Osteoblast (primary cell): Measurements from ENCODE around the gene MAEL. TPM values are rescaled to one million over a fixed set of nuclear protein-coding genes. Genes with fewer than 3 reads are reported as not detected.

Source experiments
- DNase-seq: peaks from one replicate; pipeline ENCODE4 v3.0.0; 2011; ENCODE audit warnings: low spot score, mixed read lengths; ENCODE audit not compliant: insufficient read length; ENCODE audit errors: missing footprints
- H2AFZ ChIP-seq: 2 replicates; pipeline ENCODE4 v1.6.0; 2011; ENCODE audit warnings: mild to moderate bottlenecking, low read length
- H3K27ac ChIP-seq: 2 replicates; pipeline ENCODE4 v1.5.1; 2011; ENCODE audit warnings: mild to moderate bottlenecking, low read depth, low read length, moderate library complexity
- H3K27me3 ChIP-seq: 2 replicates; pipeline ENCODE4 v1.6.0; 2012; ENCODE audit warnings: mild to moderate bottlenecking, control low read depth, inconsistent platforms, low read length, moderate library complexity; ENCODE audit not compliant: insufficient read depth
- H3K36me3 ChIP-seq: 2 replicates; pipeline ENCODE4 v1.5.1; 2011; ENCODE audit warnings: mild to moderate bottlenecking, low read length, control low read depth, moderate library complexity; ENCODE audit not compliant: insufficient read depth
- H3K4me1 ChIP-seq: 2 replicates; pipeline ENCODE4 v1.5.1; 2011; ENCODE audit warnings: mild to moderate bottlenecking, low read length, control low read depth, moderate library complexity; ENCODE audit not compliant: insufficient read depth
- H3K4me2 ChIP-seq: 2 replicates; pipeline ENCODE4 v1.6.0; 2011; ENCODE audit warnings: mild to moderate bottlenecking, low read length; ENCODE audit not compliant: insufficient read depth
- H3K4me3 ChIP-seq: fragments of 200-600 bp; sonication (generic); 3 replicates; pipeline ENCODE4 v1.5.1; 2012; ENCODE audit warnings: mild to moderate bottlenecking, low read length, inconsistent platforms; ENCODE audit not compliant: insufficient read depth
- H3K79me2 ChIP-seq: 2 replicates; pipeline ENCODE4 v1.6.0; 2012; ENCODE audit warnings: mild to moderate bottlenecking, low read length, control low read depth, inconsistent platforms; ENCODE audit not compliant: insufficient read depth
- H3K9me3 ChIP-seq: 2 replicates; pipeline ENCODE4 v1.5.1; 2011; ENCODE audit warnings: low read depth, low read length, control low read depth
- H4K20me1 ChIP-seq: 2 replicates; pipeline ENCODE4 v1.6.0; 2012; ENCODE audit warnings: mild to moderate bottlenecking, low read length, control low read depth; ENCODE audit not compliant: insufficient read depth
- CTCF ChIP-seq: IDR thresholded peaks from 2 replicates; pipeline ENCODE4 v1.5.1; 2011; ENCODE audit warnings: mild to moderate bottlenecking, low read depth, low read length, moderate library complexity; ENCODE audit errors: extremely low read depth
- small RNA-seq: library from RNA; depleted of rRNA; stranded (forward); fragments of <200 nt; gene quantifications from one replicate; pipeline ENCODE3, GENCODE V24; 2012
- total RNA-seq: library from RNA; depleted of rRNA; stranded (reverse); fragments of >200 nt; gene quantifications from 2 replicates; pipeline ENCODE4 v1.2.3, GENCODE V29; 2012

MAEL gene
- total RNA-seq, 1 donor = not detected

- Histone ChIP-seq H3K27ac (no peak overlapping the region), H3K4me2 (peak overlapping the region; percentile 65), H2AFZ (no peak overlapping the region), H3K4me3 (peak overlapping the region; percentile 36), H3K9me3 (no peaks in the 10 kb centered on the region), H3K79me2 (no peaks in the 10 kb centered on the region), H4K20me1 (no peaks in the 10 kb centered on the region), H3K27me3 (peaks cover 8% of the 10 kb centered on the region), H3K36me3 (no peaks in the 10 kb centered on the region), H3K4me1 (no peaks in the 10 kb centered on the region)
- DNase-seq = peak; percentile 96
- TF ChIP-seq CTCF = peak; percentile 85
Measured at GRCh38 chr1:167066333-167067122, 77.4 kb downstream of the MAEL start.

- H3K9me3 ChIP-seq = no peaks in the 10 kb centered on the region
- no peak overlapping the region for H3K4me3 ChIP-seq
- no peak overlapping the region for H2AFZ ChIP-seq
- H3K79me2 ChIP-seq = no peaks in the 10 kb centered on the region
- H3K4me2 ChIP-seq = no peak overlapping the region
- DNase-seq = no peak
- H4K20me1 ChIP-seq = no peaks in the 10 kb centered on the region
- no peak overlapping the region for H3K27ac ChIP-seq
- TF ChIP-seq CTCF = no peak
- peaks cover 8% of the 10 kb centered on the region for H3K27me3 ChIP-seq
- H3K36me3 ChIP-seq = no peaks in the 10 kb centered on the region
- H3K4me1 ChIP-seq = no peaks in the 10 kb centered on the region
Measured at GRCh38 chr1:167067904-167068303, 78.8 kb downstream of the MAEL start.

- no peak for TF ChIP-seq CTCF
- Histone ChIP-seq H3K27me3 (peaks cover 8% of the 10 kb centered on the region), H3K9me3 (no peaks in the 10 kb centered on the region), H3K4me2 (no peak overlapping the region), H3K27ac (no peak overlapping the region), H4K20me1 (no peaks in the 10 kb centered on the region), H3K36me3 (no peaks in the 10 kb centered on the region), H3K79me2 (no peaks in the 10 kb centered on the region), H3K4me3 (no peak overlapping the region), H2AFZ (no peak overlapping the region), H3K4me1 (no peaks in the 10 kb centered on the region)
- DNase-seq = no peak
Measured at GRCh38 chr1:167068761-167069160, 79.7 kb downstream of the MAEL start.

- Histone ChIP-seq H3K9me3 (no peaks in the 10 kb centered on the region), H2AFZ (no peak overlapping the region), H3K4me3 (no peak overlapping the region), H3K27ac (no peak overlapping the region), H3K4me2 (no peak overlapping the region), H3K79me2 (no peaks in the 10 kb centered on the region), H3K36me3 (no peaks in the 10 kb centered on the region), H4K20me1 (no peaks in the 10 kb centered on the region), H3K27me3 (peaks cover 4% of the 10 kb centered on the region), H3K4me1 (no peaks in the 10 kb centered on the region)
- no peak for TF ChIP-seq CTCF
- no peak for DNase-seq
Measured at GRCh38 chr1:167071286-167071685, 82.2 kb downstream of the MAEL start.

Small RNAs within 50 kb of the gene (small RNA-seq; reads per million reads assigned to genes)
- 0.52 reads per million for gene RNA5SP65

Other genes with a start within 250 kb of the MAEL start
- 30.0 and 30.1 TPM in 2 replicates for gene POGK, start 149.8 kb upstream of the MAEL start, total RNA-seq
- 10.6 and 11.6 TPM in 2 replicates for gene TADA1, start 113.0 kb upstream of the MAEL start, total RNA-seq
- gene ILDR2, start 13.7 kb upstream of the MAEL start, total RNA-seq = under 0.01 and 0.36 TPM in 2 replicates
- gene GPA33, start 101.1 kb downstream of the MAEL start, total RNA-seq = not detected in 2 replicates
- not detected in 2 replicates for gene STYXL2, start 104.8 kb downstream of the MAEL start, total RNA-seq
- 11.6 and 13.6 TPM in 2 replicates for gene POU2F1, start 231.6 kb downstream of the MAEL start, total RNA-seq